Measurements from ENCODE around the gene HOXD8. TPM values are rescaled to one million over a fixed set of nuclear protein-coding genes. Genes with fewer than 3 reads are reported as not detected.
A peak's percentile ranks its signal among the peaks of the same experiment; 100 is the strongest.

The HOXD8 gene
- total RNA-seq, 1 donor from 2014 or later = 18.0 TPM

DNA sequence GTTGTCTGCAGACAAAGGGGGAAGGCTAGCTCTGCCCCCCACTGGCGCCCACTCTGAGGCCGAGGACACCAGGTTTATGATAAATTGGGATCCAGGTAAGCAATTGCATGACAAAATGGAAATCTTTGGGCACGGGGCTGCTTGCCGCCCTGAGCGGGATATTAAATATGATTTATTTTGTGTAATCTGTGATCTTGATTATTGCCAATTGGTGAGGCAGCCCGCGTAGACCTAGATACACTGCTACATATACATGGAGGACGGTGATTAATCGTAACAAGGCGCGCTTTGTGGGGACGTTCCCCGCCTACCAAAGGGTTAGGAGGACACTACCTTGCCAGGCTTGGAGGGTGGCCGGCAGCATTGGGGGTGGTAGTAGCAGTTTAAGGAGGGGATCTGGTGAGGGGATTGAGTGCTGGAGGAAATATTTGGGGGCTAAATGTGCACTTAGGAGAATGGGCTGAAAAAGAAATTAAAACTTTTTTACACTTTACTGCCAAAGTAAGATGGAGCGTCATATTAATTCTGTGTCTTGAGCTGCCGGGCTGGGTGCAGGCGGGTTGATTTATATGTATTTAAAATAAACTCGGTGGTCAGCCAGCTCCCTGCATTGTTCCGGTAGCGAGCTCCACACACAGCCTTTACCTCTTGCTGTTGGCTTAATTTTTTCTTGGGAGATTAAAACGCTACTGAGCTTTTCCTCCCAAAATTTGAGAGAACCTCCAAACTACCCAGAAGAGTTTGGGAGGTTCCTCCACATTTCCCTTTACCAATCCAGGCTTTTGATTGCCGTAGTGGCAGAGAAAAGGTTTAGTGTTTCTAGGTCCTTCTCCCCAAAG is 31.7 kb downstream of the HOXD8 start:
- peak overlapping the region; percentile 40 for H3K4me3 ChIP-seq (ENCODE audit: low read depth, low read length)
- TF ChIP-seq, protein P1, sequence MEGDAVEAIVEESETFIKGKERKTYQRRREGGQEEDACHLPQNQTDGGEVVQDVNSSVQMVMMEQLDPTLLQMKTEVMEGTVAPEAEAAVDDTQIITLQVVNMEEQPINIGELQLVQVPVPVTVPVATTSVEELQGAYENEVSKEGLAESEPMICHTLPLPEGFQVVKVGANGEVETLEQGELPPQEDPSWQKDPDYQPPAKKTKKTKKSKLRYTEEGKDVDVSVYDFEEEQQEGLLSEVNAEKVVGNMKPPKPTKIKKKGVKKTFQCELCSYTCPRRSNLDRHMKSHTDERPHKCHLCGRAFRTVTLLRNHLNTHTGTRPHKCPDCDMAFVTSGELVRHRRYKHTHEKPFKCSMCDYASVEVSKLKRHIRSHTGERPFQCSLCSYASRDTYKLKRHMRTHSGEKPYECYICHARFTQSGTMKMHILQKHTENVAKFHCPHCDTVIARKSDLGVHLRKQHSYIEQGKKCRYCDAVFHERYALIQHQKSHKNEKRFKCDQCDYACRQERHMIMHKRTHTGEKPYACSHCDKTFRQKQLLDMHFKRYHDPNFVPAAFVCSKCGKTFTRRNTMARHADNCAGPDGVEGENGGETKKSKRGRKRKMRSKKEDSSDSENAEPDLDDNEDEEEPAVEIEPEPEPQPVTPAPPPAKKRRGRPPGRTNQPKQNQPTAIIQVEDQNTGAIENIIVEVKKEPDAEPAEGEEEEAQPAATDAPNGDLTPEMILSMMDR (conservative IDR thresholded peaks at IDR 0.05; ENCODE audit: low read depth, low read length) = no peak
- no peak for DNase-seq (ENCODE audit: low read depth)

DNA sequence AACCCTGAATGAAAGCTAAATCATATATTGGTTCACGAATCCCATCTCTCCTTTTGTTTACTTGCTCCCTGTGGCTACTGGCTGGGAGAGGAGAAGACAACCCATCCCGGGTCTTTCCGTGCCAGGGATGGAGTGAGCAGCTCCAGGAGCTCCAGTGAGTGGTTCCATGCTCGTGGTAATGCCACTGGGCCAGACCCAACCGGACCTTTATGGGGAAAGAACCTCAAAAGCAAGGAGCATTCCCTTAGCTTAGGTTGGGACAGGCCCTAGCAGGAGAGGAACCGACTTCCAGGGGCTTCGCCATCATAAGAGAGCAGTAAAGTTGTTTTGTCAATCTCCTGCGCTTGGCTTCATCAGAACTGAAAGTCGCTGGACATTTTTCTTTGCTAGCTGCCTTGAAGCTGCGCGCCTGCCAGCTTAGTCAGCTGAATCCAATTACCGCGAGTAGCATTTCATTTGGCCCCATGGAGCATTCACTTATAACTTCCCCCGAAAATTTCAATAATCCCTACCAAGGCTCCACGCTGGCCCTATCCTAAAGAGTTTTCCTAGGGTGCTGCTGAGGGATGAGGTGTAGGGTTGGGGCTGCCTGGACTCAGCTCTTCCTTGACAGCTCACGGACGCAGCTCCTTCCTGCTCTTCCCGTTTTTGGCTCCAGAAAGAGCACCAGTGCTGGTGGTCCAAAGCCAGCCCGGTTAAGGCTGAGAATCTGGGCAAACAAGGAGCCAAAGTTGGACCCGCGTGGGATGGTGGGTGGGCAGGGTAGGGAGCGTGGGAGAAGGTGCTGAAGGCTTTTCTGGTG is 32.5 kb downstream of the HOXD8 start:
- TF ChIP-seq, protein P1 (conservative IDR thresholded peaks at IDR 0.05; ENCODE audit: low read depth, low read length) = no peak
- H3K4me3 ChIP-seq (ENCODE audit: low read depth, low read length) = peak overlapping the region; percentile 40
- no peak for DNase-seq (ENCODE audit: low read depth)

DNA sequence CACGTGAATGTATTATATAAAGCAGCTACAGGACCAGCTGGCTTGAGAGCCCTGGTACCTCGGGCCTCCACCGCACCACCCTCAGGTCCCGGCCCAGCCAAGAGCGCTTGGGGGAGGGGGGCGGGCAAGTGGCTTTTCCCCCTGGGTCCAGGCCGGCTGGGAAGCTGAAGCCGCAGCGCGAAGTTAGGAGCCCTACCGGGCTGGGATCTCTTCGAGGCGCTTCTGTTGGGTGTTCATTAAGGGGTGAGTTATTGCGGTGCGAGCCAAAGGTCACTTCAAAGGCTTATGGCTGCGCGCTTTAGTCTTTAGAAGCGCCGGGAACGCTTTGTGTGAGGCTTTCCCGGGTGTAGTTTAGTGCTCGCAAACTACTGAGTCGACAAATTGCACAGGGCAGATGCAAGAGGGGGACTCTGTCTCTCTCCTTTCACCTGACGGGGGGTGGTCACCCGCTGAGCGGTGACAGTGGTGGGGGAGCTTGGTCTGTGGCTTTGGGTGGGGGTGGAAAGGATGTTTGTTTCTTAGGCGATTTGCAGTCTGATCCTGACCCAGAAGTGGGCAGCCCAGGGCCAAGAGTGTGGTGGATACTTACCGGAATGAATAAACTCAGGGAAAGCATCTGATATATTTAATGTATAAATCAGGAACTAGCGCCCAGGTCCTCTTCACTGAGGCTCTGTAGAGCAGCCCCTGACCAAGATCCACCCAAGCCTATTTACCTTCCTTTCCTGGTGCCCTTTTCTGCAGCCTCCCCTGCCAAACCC is 33.6 kb downstream of the HOXD8 start:
- TF ChIP-seq, protein P1 (conservative IDR thresholded peaks at IDR 0.05; ENCODE audit: low read depth, low read length) = no peak
- H3K4me3 ChIP-seq (ENCODE audit: low read depth, low read length) = peak overlapping the region; percentile 40
- DNase-seq (ENCODE audit: low read depth) = no peak

DNA sequence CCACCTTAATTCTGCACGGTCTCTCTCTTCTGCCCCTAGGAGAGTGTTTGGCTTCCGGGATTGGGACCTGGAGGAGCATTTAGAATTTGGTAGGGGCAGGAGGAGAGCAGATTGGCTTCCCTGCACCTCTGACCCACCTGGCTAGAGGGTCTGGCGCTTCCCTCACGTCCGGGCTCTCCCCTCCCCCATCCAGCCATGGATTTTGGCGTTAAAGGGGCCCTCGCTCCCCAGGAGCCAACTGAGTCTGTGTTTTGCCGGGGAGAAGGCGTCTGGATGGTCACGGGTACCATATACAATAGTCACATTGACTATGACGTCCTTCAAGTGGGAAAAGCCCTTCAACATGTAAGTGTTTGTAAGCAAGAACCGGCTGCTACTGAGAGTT is 34.2 kb downstream of the HOXD8 start:
- DNase-seq (ENCODE audit: low read depth) = no peak
- TF ChIP-seq, protein P1 (conservative IDR thresholded peaks at IDR 0.05; ENCODE audit: low read depth, low read length) = no peak
- peak overlapping the region; percentile 15 for H3K4me3 ChIP-seq (ENCODE audit: low read depth, low read length)

DNA sequence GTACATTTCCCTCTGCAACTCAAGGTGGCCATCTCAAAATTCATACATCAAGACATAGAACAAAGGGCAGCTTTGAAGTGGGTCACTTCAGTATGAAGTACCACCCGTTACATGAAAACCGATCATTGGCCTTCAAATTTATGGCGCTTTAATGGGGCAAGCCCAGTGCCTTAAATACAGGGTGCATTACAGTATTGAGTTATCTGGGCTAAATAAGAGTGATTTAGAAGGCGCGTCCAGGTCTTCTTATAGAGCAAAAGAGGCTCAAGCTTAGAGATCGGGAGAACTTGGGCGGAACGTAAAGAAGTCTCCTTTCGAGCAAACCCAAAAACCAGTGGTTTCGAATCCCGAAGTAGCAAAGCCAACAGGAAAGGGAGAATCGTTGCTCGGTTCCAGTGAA is 34.7 kb downstream of the HOXD8 start:
- DNase-seq (ENCODE audit: low read depth) = no peak
- TF ChIP-seq, protein P1 (conservative IDR thresholded peaks at IDR 0.05; ENCODE audit: low read depth, low read length) = no peak
- H3K4me3 ChIP-seq (ENCODE audit: low read depth, low read length) = peak overlapping the region; percentile 20

DNA sequence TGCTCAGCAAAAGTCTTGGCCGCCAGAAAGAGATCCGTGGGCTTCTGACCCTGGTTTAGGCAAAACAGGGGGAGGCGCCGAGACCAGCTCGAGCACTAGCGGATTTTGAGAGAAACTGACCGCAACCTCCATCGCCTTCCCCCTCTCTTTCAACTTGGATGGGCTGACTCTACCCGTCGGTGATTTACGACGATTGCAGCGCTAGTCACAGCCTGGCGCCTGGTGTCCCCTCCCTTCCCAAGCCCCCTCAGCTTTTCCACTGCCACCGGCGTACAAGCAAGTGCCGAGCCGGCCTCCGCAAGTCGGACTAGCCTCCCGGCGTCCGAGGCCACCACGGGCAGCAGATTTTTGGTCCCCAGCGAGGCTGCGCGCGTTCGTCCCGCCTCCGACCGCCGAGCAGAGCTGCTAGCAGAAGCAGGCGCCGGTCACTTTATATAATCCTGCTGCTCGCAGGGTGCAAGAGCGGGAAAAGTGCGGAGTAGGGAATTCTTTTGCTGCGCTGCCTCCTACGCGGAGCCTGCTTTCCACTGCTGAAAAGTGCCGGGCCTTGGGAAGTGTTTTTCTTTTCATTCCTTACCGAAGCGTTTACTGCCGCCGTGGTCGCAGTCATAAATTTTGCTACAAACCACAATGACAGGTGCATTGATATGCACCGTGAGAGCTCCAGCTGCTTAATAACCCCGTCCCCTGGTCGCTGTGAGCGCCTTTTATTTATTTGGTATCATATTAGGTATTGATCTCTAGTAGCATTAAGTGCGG is 35.3 kb downstream of the HOXD8 start:
- peak overlapping the region; percentile 20 for H3K4me3 ChIP-seq (ENCODE audit: low read depth, low read length)
- DNase-seq (ENCODE audit: low read depth) = no peak
- TF ChIP-seq, protein P1 (conservative IDR thresholded peaks at IDR 0.05; ENCODE audit: low read depth, low read length) = no peak

All from epithelial cell of proximal tubule (primary cell).